C1 segment of cervical spinal cord (tissue), 14 donors: ENCODE measurements around the gene PCDH18.

ENCODE experiments used
- DNase-seq, 14 donors: peaks; one replicate each; lab custom pipeline; 2025; lab: John Stamatoyannopoulos, UW

Gene PCDH18

GRCh38 chr4:137471895-137472294, 60.4 kb downstream of the PCDH18 start:
- DNase-seq = no peak

DNA sequence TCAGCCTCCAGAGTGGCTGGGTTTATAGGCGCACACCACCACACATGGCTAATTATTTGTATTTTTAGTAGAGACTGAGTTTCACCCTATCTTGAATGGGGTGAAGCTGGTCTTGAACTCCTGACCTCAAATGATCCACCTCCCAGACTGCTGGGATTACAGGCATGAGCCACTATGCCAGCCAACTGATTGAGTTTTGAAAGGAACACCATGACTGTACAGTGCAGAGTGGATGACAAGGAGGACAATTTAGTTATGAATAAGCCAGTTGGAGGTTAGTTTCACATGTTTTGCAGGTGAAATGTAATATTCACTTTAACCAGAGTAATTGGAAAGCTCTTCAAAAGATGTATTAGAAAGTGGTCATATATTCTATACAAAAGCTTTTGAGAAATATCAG, 60.8 kb downstream of the PCDH18 start:
- DNase-seq = no peak

- no peak for DNase-seq
Measured at GRCh38 chr4:137470806-137471205, 61.5 kb downstream of the PCDH18 start.
